NCI-H2171 (cell line): Measurements from ENCODE around the gene ARHGEF40.
A peak's percentile ranks its signal among the peaks of the same experiment; 100 is the strongest.

ENCODE experiments used
- DNase-seq: peaks from one replicate; lab custom pipeline; 2025; lab: John Stamatoyannopoulos, UW

ARHGEF40 gene

GRCh38 chr14:21070083-21070609 is at the start of gene ARHGEF40:
ARHGEF40 (plus strand) TSS chr14:21070304; CDS start chr14:21070397, 93 bp downstream.
- DNase-seq = no peak

- DNase-seq = no peak
Measured at GRCh38 chr14:21020977-21021545, 49.0 kb upstream of the ARHGEF40 start.

GRCh38 chr14:21022686-21023085 is 47.4 kb upstream of the ARHGEF40 start:
- no peak for DNase-seq

DNA sequence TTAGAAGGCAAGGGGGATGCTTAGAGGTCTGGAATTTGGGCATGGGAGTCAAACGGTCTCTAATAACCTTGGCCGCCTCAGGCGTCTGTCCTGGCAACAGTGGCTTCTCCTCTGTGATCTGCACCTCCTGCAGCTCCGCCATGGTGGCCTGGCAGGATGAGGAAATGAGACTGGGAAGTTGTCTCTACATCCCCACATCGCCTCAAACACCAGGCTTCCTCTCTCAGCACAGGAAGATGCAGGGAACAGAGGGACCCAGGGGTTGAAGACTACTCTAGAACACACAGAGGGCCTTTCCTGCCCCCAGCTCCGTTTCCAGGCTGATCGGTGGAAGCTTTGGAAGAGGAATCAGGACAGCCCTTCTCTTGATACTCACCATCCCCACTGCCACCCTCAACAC is 46.9 kb upstream of the ARHGEF40 start:
- no peak for DNase-seq

GRCh38 chr14:21023817-21024584 is 46.1 kb upstream of the ARHGEF40 start:
- DNase-seq = no peak

DNA sequence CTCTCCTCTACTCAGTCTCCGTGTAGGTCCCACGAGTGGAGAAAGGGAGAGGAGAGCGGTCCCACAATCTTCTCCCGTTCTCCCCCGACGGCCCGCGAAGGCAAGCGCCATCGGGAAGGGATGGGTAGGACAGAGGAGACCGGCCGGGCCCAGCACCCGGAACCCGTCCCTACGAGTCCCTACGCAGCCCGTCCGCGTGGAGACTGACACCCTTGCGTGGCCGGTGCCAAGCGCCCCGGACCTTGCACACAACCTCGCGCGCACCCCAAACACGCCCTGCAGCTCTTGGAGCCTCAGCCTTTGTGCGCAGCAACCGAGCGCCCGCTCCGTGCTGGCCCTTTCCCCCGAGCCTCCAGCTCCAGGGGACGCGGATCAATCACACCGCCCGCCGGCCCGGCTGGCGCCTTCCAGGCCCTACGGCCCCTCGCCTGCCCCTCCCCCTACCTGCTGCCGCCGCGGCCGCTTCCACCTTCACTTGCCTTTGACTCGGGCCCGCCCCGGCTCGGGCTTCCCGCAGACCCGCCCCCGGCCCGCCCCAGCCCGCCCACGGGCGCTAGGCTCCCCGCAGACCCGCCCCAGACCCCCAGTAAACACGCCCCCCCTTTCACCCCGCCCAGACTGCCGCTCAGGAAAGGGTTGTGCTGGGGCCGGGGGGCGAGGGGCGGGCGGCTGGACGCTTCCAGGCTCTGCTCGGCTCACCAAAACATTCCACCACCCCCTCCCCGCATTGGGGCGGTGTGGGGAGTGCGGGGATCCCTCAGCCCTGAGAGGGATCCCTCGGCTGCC is 45.3 kb upstream of the ARHGEF40 start, which contains the start of gene NDRG2:
NDRG2 (minus strand) TSS at position 477 of the 786 bp plus-strand sequence. CDS start 1,746 bp downstream, outside the sequence.
- peak; percentile 89 for DNase-seq

DNA sequence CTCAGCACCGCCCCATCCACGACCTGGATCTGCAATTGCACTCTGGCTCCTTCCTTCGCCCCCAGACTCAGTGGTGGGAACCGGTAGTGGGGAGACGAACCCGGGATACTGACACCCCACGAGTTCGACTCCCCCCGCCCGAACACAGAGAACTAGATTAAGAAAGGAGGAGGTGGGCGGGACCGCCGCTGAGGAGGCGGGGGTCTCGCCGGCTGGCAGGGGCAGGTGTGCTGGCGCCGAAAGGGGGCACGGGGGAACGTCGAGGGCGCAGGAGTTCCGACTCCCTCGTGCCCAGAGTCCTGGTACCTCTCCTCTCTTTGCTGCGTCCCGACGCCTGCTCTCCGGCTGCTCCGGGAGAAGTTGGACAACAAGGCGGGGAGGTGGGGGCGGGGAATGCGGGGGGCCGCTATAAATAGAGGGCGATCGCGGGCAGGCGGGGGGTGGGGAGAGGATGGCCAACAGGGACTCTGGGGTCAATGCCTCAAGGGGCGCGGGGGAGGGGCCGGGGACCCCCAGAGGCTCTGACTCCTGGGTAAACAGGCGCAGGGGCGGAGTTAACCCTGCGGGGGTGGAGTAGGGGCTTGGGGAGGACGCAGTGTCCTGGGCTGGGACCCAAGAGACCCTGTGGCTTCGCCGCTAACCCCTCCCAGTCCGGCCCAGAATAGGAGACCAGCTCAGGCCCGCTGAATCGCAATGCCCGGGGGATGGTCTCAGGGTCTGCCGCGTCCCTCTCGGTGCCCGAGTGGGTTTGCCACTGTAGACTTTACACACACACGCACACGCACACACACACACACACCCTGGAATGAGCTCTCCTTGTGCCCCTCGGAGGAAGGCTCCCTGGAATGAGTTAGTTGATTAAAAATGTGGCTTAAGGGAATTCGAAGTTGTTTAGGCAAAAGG is 44.5 kb upstream of the ARHGEF40 start:
- no peak for DNase-seq

GRCh38 chr14:21026274-21026987 is 43.7 kb upstream of the ARHGEF40 start:
- no peak for DNase-seq

- no peak for DNase-seq
Measured at GRCh38 chr14:21026988-21027315, 43.2 kb upstream of the ARHGEF40 start.

- DNase-seq = no peak
Measured at GRCh38 chr14:21029917-21030316, 40.2 kb upstream of the ARHGEF40 start, which contains the start of gene TPPP2. TPPP2 (plus strand) TSS chr14:21030217; CDS start chr14:21030582, 365 bp downstream.

- no peak for DNase-seq
Measured at GRCh38 chr14:21030531-21030930, 39.6 kb upstream of the ARHGEF40 start.

DNA sequence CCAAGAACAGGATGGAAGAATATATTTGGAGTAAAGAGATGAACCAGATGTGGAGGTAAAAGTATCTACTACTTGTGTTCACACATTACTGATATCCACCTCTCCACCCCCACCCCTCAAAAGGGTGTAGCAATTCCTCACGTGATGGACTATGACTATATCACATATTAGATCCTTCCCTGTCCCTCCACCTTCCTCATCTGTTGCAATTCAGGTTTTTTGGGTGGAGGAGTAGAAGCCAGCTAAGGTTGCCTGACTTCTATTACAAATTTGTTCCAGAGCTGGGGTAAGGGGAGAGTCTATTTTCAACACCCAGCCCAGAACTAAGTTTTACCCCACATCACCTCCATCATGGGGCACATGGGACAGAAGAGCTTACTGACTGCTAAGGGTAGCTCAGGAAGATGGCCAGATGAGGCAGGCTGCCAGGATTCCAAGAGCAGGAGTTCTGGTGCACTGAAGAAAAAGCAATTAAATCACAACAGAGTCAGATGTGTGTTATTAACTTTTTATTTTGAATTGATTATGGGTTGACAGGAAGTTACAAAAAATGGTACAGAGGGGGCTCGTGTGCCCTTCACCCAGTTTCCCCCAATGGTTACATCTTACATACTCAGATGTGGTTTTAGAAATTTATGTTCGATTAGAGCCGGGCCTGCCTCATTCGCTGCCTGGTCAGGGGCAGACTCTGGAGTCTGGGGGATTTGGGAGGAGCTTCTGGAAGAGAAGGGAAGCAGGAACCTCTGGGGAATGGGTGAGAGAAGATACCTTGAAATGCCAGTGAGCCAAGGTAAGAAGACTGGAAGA is 37.6 kb upstream of the ARHGEF40 start:
- no peak for DNase-seq

- no peak for DNase-seq
Measured at GRCh38 chr14:21033133-21033698, 36.9 kb upstream of the ARHGEF40 start.

DNA sequence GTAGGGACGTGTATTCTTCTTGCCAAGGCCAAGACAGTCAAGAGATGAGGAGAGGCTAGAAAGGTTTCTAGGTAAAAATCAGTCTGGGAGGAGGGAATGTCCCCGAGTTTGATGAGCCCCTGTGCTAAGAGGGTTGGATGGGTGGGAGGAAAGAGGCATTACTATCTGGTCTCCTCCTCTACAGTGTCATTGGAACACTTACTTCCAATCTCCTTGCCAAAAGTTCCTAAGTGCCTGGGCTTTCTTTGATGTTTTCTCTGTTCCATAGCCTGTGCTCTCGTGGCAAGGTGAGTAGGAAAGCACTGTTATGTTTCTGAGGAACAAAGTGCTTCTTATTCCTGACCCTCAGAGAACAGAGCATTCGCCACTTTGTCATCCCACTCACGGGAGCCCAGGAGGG is 35.4 kb upstream of the ARHGEF40 start, which contains the start of gene RNASE13:
RNASE13 (minus strand) TSS at position 101 of the 400 bp plus-strand sequence. CDS start 519 bp downstream, outside the sequence.
- no peak for DNase-seq

GRCh38 chr14:21036751-21037150 is 33.4 kb upstream of the ARHGEF40 start:
- DNase-seq = no peak

DNA sequence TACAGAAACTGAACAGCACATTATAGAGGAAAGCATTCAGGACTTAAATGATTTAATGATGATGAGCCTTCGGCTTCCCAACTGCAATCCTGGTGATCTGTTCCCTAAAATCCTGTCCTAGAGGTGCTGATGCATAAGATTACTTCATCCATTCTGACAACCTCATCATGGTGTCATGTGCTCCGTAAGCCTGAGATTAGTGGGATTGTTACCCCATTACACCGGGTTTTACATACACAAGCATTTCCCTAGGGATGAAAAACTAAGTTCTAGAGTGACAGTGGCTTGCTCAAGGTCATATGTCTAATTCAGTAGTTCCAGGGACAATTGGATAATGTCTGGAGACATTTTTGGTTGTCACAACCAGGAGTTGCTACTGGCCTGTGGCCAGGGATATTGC is 32.9 kb upstream of the ARHGEF40 start:
- no peak for DNase-seq

- DNase-seq = peak; percentile 57
Measured at GRCh38 chr14:21038441-21039422, 31.4 kb upstream of the ARHGEF40 start.
